Dermis microvascular lymphatic vessel endothelial cell (primary cell): Measurements from ENCODE around the gene UBASH3B. TPM values are rescaled to one million over a fixed set of nuclear protein-coding genes. Genes with fewer than 3 reads are reported as not detected.
A peak's percentile ranks its signal among the peaks of the same experiment; 100 is the strongest.

ENCODE experiments used
- DNase-seq, 2 donors: peaks; one replicate each; pipeline versions ENCODE4 v3.0.0 to v3.0.0-alpha.2; 2010; ENCODE audit warnings: low read depth in 2 of 2
- total RNA-seq: library from RNA; depleted of rRNA; stranded (reverse); fragments of >200 nt; gene quantifications from 2 replicates; pipeline ENCODE4 v1.2.1, GENCODE V29; 2014

The UBASH3B gene
- total RNA-seq, 1 donor from 2014 or later = 3.2 TPM

DNA sequence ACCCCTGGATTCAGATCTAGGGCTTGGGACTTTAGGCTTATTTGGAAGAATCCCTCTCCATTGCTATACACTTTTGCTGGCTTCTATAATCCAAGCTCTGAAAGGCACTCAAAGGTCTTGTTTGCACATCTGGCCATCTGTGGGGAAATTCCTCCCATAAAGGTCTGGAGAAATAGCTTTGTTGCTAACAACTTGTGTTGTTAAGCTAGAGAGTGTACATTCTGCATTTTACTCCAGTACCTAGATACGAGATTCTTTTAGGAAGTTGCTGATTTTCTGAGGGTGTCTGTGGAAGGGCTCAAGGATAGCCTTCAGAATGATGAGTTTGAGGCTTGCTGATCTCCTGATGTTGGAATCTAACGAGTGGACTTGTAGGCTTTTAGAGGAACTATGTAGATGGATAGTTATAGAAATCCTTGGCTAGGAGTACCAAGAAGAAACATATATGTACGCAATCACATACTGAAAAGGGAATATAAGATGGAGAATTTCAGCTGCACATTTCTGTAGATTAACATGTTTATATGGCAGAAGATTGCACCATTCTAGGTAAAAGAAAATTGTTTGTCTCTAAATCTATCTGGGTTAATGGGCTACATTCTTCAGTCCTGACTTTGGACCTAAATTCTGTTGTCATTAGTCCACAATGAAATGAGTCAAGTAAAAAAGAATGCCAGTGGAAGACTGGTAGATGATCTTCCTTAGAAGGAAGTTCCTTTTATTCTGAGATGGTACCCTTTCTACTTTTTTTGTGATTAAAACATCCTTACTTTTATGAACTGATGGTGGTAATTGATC, 51.0 kb downstream of the UBASH3B start:
- no peak for DNase-seq

DNA sequence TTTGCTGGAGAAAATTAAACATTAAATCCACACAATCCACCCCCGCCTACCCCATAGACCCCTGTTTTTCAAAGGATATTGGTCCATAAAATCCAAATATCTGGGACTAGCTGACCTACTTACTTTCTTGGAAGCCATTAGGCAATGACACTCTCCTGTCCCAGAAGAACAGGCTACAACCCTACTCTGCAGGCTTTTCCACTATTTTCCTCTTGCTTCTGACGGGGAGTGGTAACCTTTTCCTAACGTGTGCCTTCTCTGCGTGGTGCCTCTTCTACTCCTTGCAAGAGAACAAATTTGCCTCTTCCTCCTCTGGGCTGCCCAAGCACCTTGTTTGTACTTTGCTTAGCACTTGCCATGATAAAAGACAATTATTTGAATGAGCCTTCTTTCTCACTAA, 51.6 kb downstream of the UBASH3B start:
- no peak for DNase-seq

- DNase-seq = no peak
Observed at GRCh38 chr11:122707901-122708300, 52.4 kb downstream of the UBASH3B start.

- DNase-seq = no peak
Observed at GRCh38 chr11:122709039-122709760, 53.7 kb downstream of the UBASH3B start.

DNA sequence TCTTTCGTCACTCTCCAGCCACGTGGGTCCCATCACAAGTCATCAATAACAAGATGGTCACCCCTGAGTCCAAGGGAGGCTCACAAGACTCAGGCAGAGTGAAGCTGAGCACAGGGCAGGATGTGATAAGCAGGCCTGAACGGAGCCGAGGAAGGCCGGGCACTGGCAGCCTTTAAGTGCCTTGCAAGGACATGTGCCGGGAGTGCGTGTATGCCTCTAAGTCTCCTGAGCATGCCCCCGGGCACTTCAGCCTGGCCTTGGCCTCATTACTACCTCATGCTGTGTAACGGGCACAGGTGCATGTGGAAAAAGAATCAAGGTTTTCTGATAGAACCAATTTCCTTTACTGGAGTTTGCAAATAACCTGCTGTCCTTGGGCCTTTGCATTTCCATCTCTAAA, 55.8 kb downstream of the UBASH3B start:
- no peak for DNase-seq

GRCh38 chr11:122711831-122712381, 56.4 kb downstream of the UBASH3B start:
- peak; percentile 87 to 97 for DNase-seq

DNA sequence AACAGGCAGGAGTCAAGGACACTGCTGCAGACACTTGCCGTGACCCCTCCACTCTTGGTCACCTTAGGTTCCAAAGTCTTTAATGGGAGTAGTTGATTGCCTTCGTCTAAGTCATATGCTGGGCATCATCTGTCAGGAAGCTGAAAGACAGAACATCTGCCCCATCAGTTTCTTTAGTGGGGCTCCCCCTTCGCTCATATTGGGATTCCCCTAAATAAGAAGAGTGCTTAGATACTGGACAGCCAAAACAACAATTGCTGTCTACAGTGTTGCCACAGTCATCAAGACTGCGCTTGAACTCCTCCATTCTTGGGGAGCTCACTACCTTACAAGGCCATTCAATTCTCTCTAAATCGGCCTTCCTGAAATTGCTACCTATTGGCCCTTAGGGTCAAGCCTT, 58.5 kb downstream of the UBASH3B start:
- no peak for DNase-seq

- DNase-seq = no peak
Observed at GRCh38 chr11:122714484-122714883, 59.0 kb downstream of the UBASH3B start.

- peak in 1 of 2 donors; percentile 50 for DNase-seq
Observed at GRCh38 chr11:122715548-122716440, 60.3 kb downstream of the UBASH3B start.

DNA sequence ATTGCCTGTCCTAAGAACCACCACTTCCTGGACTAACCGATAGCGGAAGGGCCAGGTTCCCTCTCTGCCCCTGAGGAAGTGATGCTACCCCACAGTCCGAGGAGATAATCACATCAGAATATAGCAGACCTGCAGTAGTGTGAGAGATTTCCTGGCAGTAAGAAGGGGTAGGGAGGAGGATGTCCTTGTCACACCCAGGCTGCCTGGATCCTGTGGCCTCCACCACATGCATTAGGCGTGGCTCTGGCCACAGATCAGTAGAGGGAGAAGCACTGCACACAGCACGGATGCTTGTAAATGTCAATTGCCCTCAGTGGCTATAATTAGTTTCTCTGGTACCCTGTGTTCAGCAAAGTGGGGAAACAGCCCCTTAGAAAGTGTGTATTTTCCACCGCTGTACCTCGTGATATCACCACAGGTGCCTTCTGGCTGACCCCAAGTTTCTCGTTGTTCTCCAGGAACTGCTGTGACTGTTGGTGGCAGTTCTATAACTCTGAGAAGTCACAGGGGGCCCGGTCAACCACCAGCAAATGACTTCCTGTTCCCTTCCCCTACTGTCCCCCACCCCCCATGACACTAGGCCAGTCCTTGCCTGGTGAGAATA, 61.8 kb downstream of the UBASH3B start:
- no peak for DNase-seq

GRCh38 chr11:122720107-122720881, 64.8 kb downstream of the UBASH3B start:
- DNase-seq = no peak

GRCh38 chr11:122721201-122721963, 65.9 kb downstream of the UBASH3B start:
- DNase-seq = no peak

DNA sequence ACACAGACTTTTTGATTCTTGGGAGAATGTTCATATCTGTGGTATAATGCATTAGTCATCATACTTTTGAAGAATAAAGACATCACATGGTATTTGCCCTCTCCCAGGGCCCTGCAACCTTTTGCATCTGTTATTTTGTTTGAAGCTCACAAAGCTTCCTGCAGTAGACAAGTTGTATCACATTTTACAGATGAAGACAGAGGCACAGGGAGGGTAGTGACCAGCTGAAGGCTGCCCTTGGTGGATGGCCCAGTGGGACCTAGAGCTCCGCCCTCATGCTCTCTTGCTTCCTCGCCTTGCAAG, 66.4 kb downstream of the UBASH3B start:
- DNase-seq = peak in 1 of 2 donors; percentile 86

GRCh38 chr11:122723106-122723505, 67.6 kb downstream of the UBASH3B start:
- DNase-seq = no peak

- DNase-seq = no peak
Observed at GRCh38 chr11:122723576-122723975, 68.1 kb downstream of the UBASH3B start.

GRCh38 chr11:122724520-122724919, 69.0 kb downstream of the UBASH3B start:
- DNase-seq = peak in 1 of 2 donors; percentile 71

- DNase-seq = no peak
Observed at GRCh38 chr11:122726028-122726427, 70.5 kb downstream of the UBASH3B start.

GRCh38 chr11:122727101-122727929, 71.8 kb downstream of the UBASH3B start:
- DNase-seq = peak in 1 of 2 donors; percentile 70

- DNase-seq = no peak
Observed at GRCh38 chr11:122728561-122728960, 73.0 kb downstream of the UBASH3B start.
